ENCODE measurements around the gene SPACA6. TPM values are rescaled to one million over a fixed set of nuclear protein-coding genes. Genes with fewer than 3 reads are reported as not detected.

The SPACA6 gene
- polyA plus RNA-seq, 1 experiment = 8.5 TPM

- POLR2A ChIA-PET = no interaction called here
- peaks cover 17% of the 10 kb centered on the region for H3K36me3 ChIP-seq (ENCODE audit: control insufficient read depth, insufficient read depth, low read length)
- TF ChIP-seq CTCF (IDR thresholded peaks at IDR 0.05; ENCODE audit: insufficient read depth, low read depth, low read length) = no peak
Observed at GRCh38 chr19:51691584-51692428, 1.3 kb upstream of the SPACA6 start.

GRCh38 chr19:51692468-51692867 is 662 bp upstream of the SPACA6 start:
- H3K4me3 ChIP-seq (ENCODE audit: low read depth, low read length) = peak overlapping the region; percentile 77
- ChIA-PET POLR2A (no interaction called here), CTCF (no interaction called here)
- TF ChIP-seq CTCF (IDR thresholded peaks at IDR 0.05; ENCODE audit: insufficient read depth, low read depth, low read length) = no peak
- no peaks in the 10 kb centered on the region for H3K27me3 ChIP-seq (ENCODE audit: control insufficient read depth, insufficient read depth, low read length)
- DNase-seq (ENCODE audit: low read depth) = no peak
- peaks cover 18% of the 10 kb centered on the region for H3K36me3 ChIP-seq (ENCODE audit: control insufficient read depth, insufficient read depth, low read length)

More at GRCh38 chr19:51691584-51692428, 1.3 kb upstream of the SPACA6 start:
- Histone ChIP-seq H3K27me3 (ENCODE audit: control insufficient read depth, insufficient read depth, low read length) (no peaks in the 10 kb centered on the region), H3K4me3 (ENCODE audit: low read depth, low read length) (peak overlapping the region; percentile 77)
- CTCF ChIA-PET = no interaction called here
- no peak for DNase-seq (ENCODE audit: low read depth)

GRCh38 chr19:51693819-51694218 is 689 bp downstream of the SPACA6 start:
- no peaks in the 10 kb centered on the region for H3K27me3 ChIP-seq (ENCODE audit: control insufficient read depth, insufficient read depth, low read length)
- DNase-seq (ENCODE audit: low read depth) = no peak
- ChIA-PET CTCF (no interaction called here), POLR2A (no interaction called here)
- H3K4me3 ChIP-seq (ENCODE audit: low read depth, low read length) = no peak overlapping the region
- TF ChIP-seq CTCF (IDR thresholded peaks at IDR 0.05; ENCODE audit: insufficient read depth, low read depth, low read length) = no peak
- peaks cover 21% of the 10 kb centered on the region for H3K36me3 ChIP-seq (ENCODE audit: control insufficient read depth, insufficient read depth, low read length)

GRCh38 chr19:51694318-51695085 is 1.4 kb downstream of the SPACA6 start:
- no peak for DNase-seq (ENCODE audit: low read depth)
- Histone ChIP-seq H3K36me3 (ENCODE audit: control insufficient read depth, insufficient read depth, low read length) (peaks cover 24% of the 10 kb centered on the region), H3K4me3 (ENCODE audit: low read depth, low read length) (no peak overlapping the region), H3K27me3 (ENCODE audit: control insufficient read depth, insufficient read depth, low read length) (no peaks in the 10 kb centered on the region)
- CTCF ChIA-PET = interaction anchor here (0.8 kb wide), 1 partner anchor 9 kb away, joined by 3 read pairs; no protein-coding TSS in a partner anchor
- POLR2A ChIA-PET = no interaction called here
- no peak for TF ChIP-seq CTCF (IDR thresholded peaks at IDR 0.05; ENCODE audit: insufficient read depth, low read depth, low read length)

- ChIA-PET CTCF (no interaction called here), POLR2A (no interaction called here)
- Histone ChIP-seq H3K36me3 (ENCODE audit: control insufficient read depth, insufficient read depth, low read length) (peaks cover 24% of the 10 kb centered on the region), H3K27me3 (ENCODE audit: control insufficient read depth, insufficient read depth, low read length) (no peaks in the 10 kb centered on the region), H3K4me3 (ENCODE audit: low read depth, low read length) (no peak overlapping the region)
- DNase-seq (ENCODE audit: low read depth) = no peak
- no peak for TF ChIP-seq CTCF (IDR thresholded peaks at IDR 0.05; ENCODE audit: insufficient read depth, low read depth, low read length)
Observed at GRCh38 chr19:51695088-51695487, 2.0 kb downstream of the SPACA6 start.

Measured in BJ (cell line).